HepG2 (cell line): Measurements from ENCODE around the gene ZMIZ1. TPM values are rescaled to one million over a fixed set of nuclear protein-coding genes. Genes with fewer than 3 reads are reported as not detected.

ENCODE experiments used
- BORCS8-MEF2B ChIP-seq: sonication (generic); formaldehyde crosslinking; IDR thresholded peaks from 2 replicates; pipeline ENCODE4 v1.8.0; 2022; ENCODE audit warnings: mild to moderate bottlenecking, missing genetic modification reagents
- ETV5 ChIP-seq: IDR thresholded peaks from 2 replicates; pipeline ENCODE4 v1.6.1; 2018; ENCODE audit warnings: missing biosample characterization, missing genetic modification reagents, inconsistent platforms, borderline replicate concordance
- FOSL2 ChIP-seq: sonication (generic); formaldehyde crosslinking; IDR thresholded peaks from 2 replicates; pipeline ENCODE4 v1.4.0; 2020; ENCODE audit warnings: missing genetic modification reagents
- FOXP1 ChIP-seq, 2 experiments: fragments of 450-650 bp in 1 of 2; IDR thresholded peaks; 2 replicates each; pipeline ENCODE4 v1.6.1; 2017 to 2018; ENCODE audit warnings: antibody characterized with exemption in 1 of 2
- FUBP1 ChIP-seq: sonication (generic); formaldehyde crosslinking; IDR thresholded peaks from 2 replicates; pipeline ENCODE4 v1.5.1; 2020; ENCODE audit warnings: missing genetic modification reagents, mild to moderate bottlenecking, borderline replicate concordance
- HES4 ChIP-seq: sonication (generic); formaldehyde crosslinking; IDR thresholded peaks from 2 replicates; pipeline ENCODE4 v1.9.0; 2021; ENCODE audit warnings: mild to moderate bottlenecking, missing genetic modification reagents, borderline replicate concordance
- IRX3 ChIP-seq: sonication (generic); formaldehyde crosslinking; IDR thresholded peaks from 2 replicates; pipeline ENCODE4 v1.8.1; 2023; ENCODE audit warnings: mild to moderate bottlenecking, low read depth, missing genetic modification reagents, borderline replicate concordance
- NCOA2 ChIP-seq: sonication (generic); formaldehyde crosslinking; IDR thresholded peaks from 2 replicates; pipeline ENCODE4 v1.8.0; 2022; ENCODE audit warnings: inconsistent platforms
- NFKB2 ChIP-seq: sonication (generic); formaldehyde crosslinking; IDR thresholded peaks from 2 replicates; pipeline ENCODE4 v1.4.0; 2020; ENCODE audit warnings: missing genetic modification reagents, borderline replicate concordance
- RBM22 ChIP-seq: fragments of 200-400 bp; formaldehyde crosslinking; optimal IDR thresholded peaks from 2 replicates; pipeline ENCODE3; 2017; ENCODE audit warnings: mild to moderate bottlenecking, low read length, moderate library complexity
- RFXAP ChIP-seq: sonication (generic); formaldehyde crosslinking; IDR thresholded peaks from 2 replicates; pipeline ENCODE4 v1.4.0; 2020; ENCODE audit warnings: missing genetic modification reagents, borderline replicate concordance
- RNF2 ChIP-seq: fragments of 450-650 bp; conservative IDR thresholded peaks from 2 replicates; pipeline ENCODE4 v1.6.1; 2016; ENCODE audit warnings: low read depth
- RXRA ChIP-seq: sonication (generic); formaldehyde crosslinking; IDR thresholded peaks from 2 replicates; pipeline ENCODE4 v1.5.1; 2020; ENCODE audit warnings: missing genetic modification reagents
- RXRB ChIP-seq: IDR thresholded peaks from 2 replicates; pipeline ENCODE4 v1.6.1; 2016; ENCODE audit warnings: borderline replicate concordance, missing genetic modification reagents, missing compliant biosample characterization
- SMAD3 ChIP-seq: sonication (generic); formaldehyde crosslinking; IDR thresholded peaks from 2 replicates; pipeline ENCODE4 v1.4.0; 2020; ENCODE audit warnings: missing genetic modification reagents
- SRSF9 ChIP-seq: fragments of 200-400 bp; formaldehyde crosslinking; IDR thresholded peaks from 2 replicates; pipeline ENCODE4 v1.6.1; 2018; ENCODE audit warnings: borderline replicate concordance, mild to moderate bottlenecking, low read depth, low read length; ENCODE audit not compliant: insufficient read depth, poor library complexity, severe bottlenecking
- STAT5B ChIP-seq: sonication (generic); formaldehyde crosslinking; IDR thresholded peaks from 2 replicates; pipeline ENCODE4 v1.4.0; 2020; ENCODE audit warnings: missing genetic modification reagents
- ZNF451 ChIP-seq: sonication (generic); formaldehyde crosslinking; IDR thresholded peaks from 2 replicates; pipeline ENCODE4 v1.5.0; 2020; ENCODE audit warnings: mild to moderate bottlenecking, missing genetic modification reagents
- ZNF510 ChIP-seq: sonication (generic); formaldehyde crosslinking; IDR thresholded peaks from 2 replicates; pipeline ENCODE4 v1.4.0; 2020; ENCODE audit warnings: low read depth, mild to moderate bottlenecking, missing genetic modification reagents
- ZNF512 ChIP-seq: sonication (generic); formaldehyde crosslinking; IDR thresholded peaks from 2 replicates; pipeline ENCODE4 v1.4.0; 2020; ENCODE audit warnings: mild to moderate bottlenecking, missing genetic modification reagents
- polyA plus RNA-seq, 8 experiments: library from polyadenylated mRNA; depleted of rRNA in 3 of 8; stranded (reverse) in 7 of 8; unstranded in 1 of 8; fragments of >200 nt; fragmentation: Illumina TruSeq in 4 of 8; extraction: Trizol in 4 of 8; gene quantifications; 2 replicates each; pipeline versions ENCODE4 v1.2.1 to v1.2.3, GENCODE V29; 2011 to 2016; ENCODE audit warnings: low read depth in 4 of 8, missing spikeins in 1 of 8, mixed read lengths in 1 of 8; ENCODE audit not compliant: insufficient read depth in 1 of 8
- total RNA-seq, 5 experiments: library from RNA; depleted of rRNA; stranded (reverse); fragments of >200 nt; fragmentation: Illumina TruSeq; extraction: Trizol; gene quantifications; 2 replicates each; pipeline ENCODE4 v1.2.3, GENCODE V29; 2016; ENCODE audit warnings: low read depth in 1 of 5
- TF ChIP-seq, protein P1 (sequence below): IDR thresholded peaks from 2 replicates; pipeline ENCODE4 v1.6.1; 2016; ENCODE audit warnings: missing biosample characterization, missing genetic modification reagents, low read depth

Gene ZMIZ1
- total and polyA plus RNA-seq, 2 of the 13 experiments (the other 11 are each of a cell fraction or from before 2014, with no cell fraction given): 5.3 to 10.2 TPM

- no peak for TF ChIP-seq FUBP1 (CRISPR knock-in tag)
- peak; percentile 30; the same call in 1 of the 2 replicates for TF ChIP-seq BORCS8-MEF2B (CRISPR knock-in tag)
- TF ChIP-seq, protein P1, sequence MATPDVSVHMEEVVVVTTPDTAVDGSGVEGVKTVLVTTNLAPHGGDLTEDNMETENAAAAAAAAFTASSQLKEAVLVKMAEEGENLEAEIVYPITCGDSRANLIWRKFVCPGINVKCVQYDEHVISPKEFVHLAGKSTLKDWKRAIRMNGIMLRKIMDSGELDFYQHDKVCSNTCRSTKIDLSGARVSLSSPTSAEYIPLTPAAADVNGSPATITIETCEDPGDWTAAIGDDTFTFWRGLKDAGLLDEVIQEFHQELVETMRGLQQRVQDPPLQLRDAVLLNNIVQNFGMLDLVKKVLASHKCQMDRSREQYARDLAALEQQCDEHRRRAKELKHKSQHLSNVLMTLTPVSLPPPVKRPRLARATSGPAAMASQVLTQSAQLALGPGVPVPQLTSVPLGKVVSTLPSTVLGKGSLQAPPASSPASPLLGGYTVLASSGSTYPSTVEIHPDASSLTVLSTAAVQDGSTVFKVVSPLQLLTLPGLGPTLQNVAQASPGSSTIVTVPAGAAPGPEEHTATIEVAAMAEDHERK (CRISPR knock-in tag): no peak
- TF ChIP-seq ZNF512 (CRISPR knock-in tag): no peak
- no peak for TF ChIP-seq ZNF510 (CRISPR knock-in tag)
- TF ChIP-seq RXRA (CRISPR knock-in tag): peak; percentile 56
- TF ChIP-seq STAT5B: no peak
- 0 out of 2 replicates have a peak, but pooled peaks have one; percentile 21 for TF ChIP-seq HES4
- TF ChIP-seq ETV5 (CRISPR knock-in tag): peak; percentile 54; the same call in 1 of the 2 replicates
- 0 out of 2 replicates have a peak, but pooled peaks have one; percentile 55 for TF ChIP-seq IRX3 (CRISPR knock-in tag)
- TF ChIP-seq RBM22: no peak
- peak; percentile 83; the same call in 1 of the 2 replicates for TF ChIP-seq NFKB2 (CRISPR knock-in tag)
- no peak for TF ChIP-seq FOXP1 (IDR thresholded peaks at IDR 0.05)
- 0 out of 2 replicates have a peak, but pooled peaks have one; percentile 6 for TF ChIP-seq FOXP1 (CRISPR knock-in tag; IDR thresholded peaks at IDR 0.05)
- no peak for TF ChIP-seq SRSF9
- 0 out of 2 replicates have a peak, but pooled peaks have one; percentile 17 for TF ChIP-seq RNF2
- no peak for TF ChIP-seq FOSL2 (CRISPR knock-in tag)
- peak; percentile 47 for TF ChIP-seq NCOA2 (CRISPR knock-in tag)
- TF ChIP-seq ZNF451 (CRISPR knock-in tag): peak; percentile 88; the same call in 1 of the 2 replicates
- no peak for TF ChIP-seq SMAD3 (CRISPR knock-in tag)
- TF ChIP-seq RFXAP (CRISPR knock-in tag): 0 out of 2 replicates have a peak, but pooled peaks have one; percentile 5
- no peak for TF ChIP-seq RXRB
Observed at GRCh38 chr10:79347894-79348639, 279.3 kb downstream of the ZMIZ1 start (continued).
